Measurements from ENCODE around the gene SLC9A3.

SLC9A3 gene

GRCh38 chr5:455806-456205, 68.4 kb downstream of the SLC9A3 start:
- DNase-seq: no peak

GRCh38 chr5:454936-455335, 69.3 kb downstream of the SLC9A3 start:
- DNase-seq: no peak

- no peak for DNase-seq
Measured at GRCh38 chr5:453725-454481, 70.3 kb downstream of the SLC9A3 start.

GRCh38 chr5:452978-453710, 71.1 kb downstream of the SLC9A3 start:
- DNase-seq: no peak

GRCh38 chr5:451587-452458, 72.4 kb downstream of the SLC9A3 start:
- no peak for DNase-seq

- DNase-seq: no peak
Measured at GRCh38 chr5:449151-449550, 75.1 kb downstream of the SLC9A3 start.

GRCh38 chr5:448766-449090, 75.5 kb downstream of the SLC9A3 start:
- no peak for DNase-seq

GRCh38 chr5:448061-448765, 76.0 kb downstream of the SLC9A3 start:
- no peak for DNase-seq

GRCh38 chr5:447501-447900, 76.7 kb downstream of the SLC9A3 start:
- DNase-seq: no peak

GRCh38 chr5:446883-447263, 77.4 kb downstream of the SLC9A3 start:
- DNase-seq: peak in 1 of 2 experiments; percentile 68

- no peak for DNase-seq
Measured at GRCh38 chr5:446066-446882, 78.0 kb downstream of the SLC9A3 start.

- no peak for DNase-seq
Measured at GRCh38 chr5:445591-445990, 78.7 kb downstream of the SLC9A3 start.

- no peak for DNase-seq
Measured at GRCh38 chr5:444226-444625, 80.0 kb downstream of the SLC9A3 start.

- peak in 1 of 2 experiments; percentile 40 for DNase-seq
Measured at GRCh38 chr5:443239-444151, 80.8 kb downstream of the SLC9A3 start.

- DNase-seq: peak in 1 of 2 experiments; percentile 56
Measured at GRCh38 chr5:442335-443238, 81.7 kb downstream of the SLC9A3 start, which contains the start of gene EXOC3. Gene EXOC3 (plus strand): TSS chr5:443176. CDS start chr5:446206, 3,030 bp downstream.

GRCh38 chr5:441996-442334, 82.3 kb downstream of the SLC9A3 start:
- no peak for DNase-seq

- DNase-seq: no peak
Measured at GRCh38 chr5:440401-441201, 83.6 kb downstream of the SLC9A3 start.

- no peak for DNase-seq
Measured at GRCh38 chr5:439636-440035, 84.6 kb downstream of the SLC9A3 start.

- DNase-seq: no peak
Measured at GRCh38 chr5:439181-439580, 85.1 kb downstream of the SLC9A3 start.

All from SW 1271 (cell line).